A549 (cell line): ENCODE results near the gene TCAF1. TPM values are rescaled to one million over a fixed set of nuclear protein-coding genes. Genes with fewer than 3 reads are reported as not detected.
"Not testable (repeated sequence)": the region's sequence is repeated elsewhere in the genome, so short reads cannot be mapped to it uniquely, and the experiment has no call there.

Experiments used
- ATAC-seq, 2 experiments: fragments of 200-7000 bp in 1 of 2; fragments of >200 bp in 1 of 2; cut with Nextera tagmentation in 1 of 2; cut with Tn5 transposase in 1 of 2; 3 replicates each; pipeline versions ENCODE4 v1.8.0 to v1.9.1; 2018 to 2020; ENCODE audit warnings: mild to moderate bottlenecking in 1 of 2, moderate library complexity in 1 of 2
- CTCF ChIA-PET: fragments of 300-600 bp; sonication (Branson Sonifier 250); formaldehyde crosslinking; extraction: SDS; loops from one replicate; lab custom pipeline; 2021; ENCODE audit warnings: antibody characterized with exemption, inconsistent platforms; lab: Yijun Ruan, JAX
- POLR2A ChIA-PET: fragments of 350-600 bp; formaldehyde crosslinking; extraction: SDS; loops from one replicate; lab custom pipeline; 2021; ENCODE audit warnings: antibody characterized with exemption, inconsistent platforms; lab: Yijun Ruan, JAX
- DNase-seq, 2 experiments: peaks; one replicate each; pipeline versions ENCODE4 v3.0.0 to v3.0.0-alpha.2; 2011 to 2016; ENCODE audit warnings: low read depth in 1 of 2, low spot score in 1 of 2
- FAIRE-seq: peaks from 2 replicates; lab custom pipeline; 2011; peaks lifted over from hg19 to GRCh38; lab: Jason Lieb, UNC
- H3K27ac ChIP-seq, 2 experiments: fragments of >200 bp; sonication (Bioruptor Twin); formaldehyde crosslinking; 3 replicates each; pipeline ENCODE4 v1.5.1; 2016 to 2017
- H3K4me1 ChIP-seq: fragments of >200 bp; sonication (Bioruptor Twin); formaldehyde crosslinking; 3 replicates; pipeline ENCODE4 v1.6.1; 2016
- H3K4me2 ChIP-seq: fragments of >200 bp; sonication (Bioruptor Twin); formaldehyde crosslinking; 3 replicates; pipeline ENCODE4 v1.6.1; 2016
- H3K4me3 ChIP-seq: fragments of >200 bp; sonication (Bioruptor Twin); formaldehyde crosslinking; 3 replicates; pipeline ENCODE4 v1.5.1; 2016
- H3K9me3 ChIP-seq: fragments of >200 bp; sonication (Bioruptor Twin); formaldehyde crosslinking; 3 replicates; pipeline ENCODE4 v1.6.1; 2016
- ATOH8 ChIP-seq: fragments of 250-450 bp; sonication (Bioruptor Pico); IDR thresholded peaks from 2 replicates; pipeline ENCODE4 v1.5.0; 2020; ENCODE audit warnings: low read depth, mild to moderate bottlenecking, moderate library complexity
- BHLHE40 ChIP-seq: IDR thresholded peaks from 2 replicates; pipeline ENCODE4 v1.6.1; 2012; ENCODE audit warnings: low read depth, low read length, inconsistent platforms
- CBX2 ChIP-seq: fragments of 200-600 bp; sonication (generic); IDR thresholded peaks from 2 replicates; pipeline ENCODE4 v1.6.1; 2016; ENCODE audit warnings: low read depth, mild to moderate bottlenecking, borderline replicate concordance
- CBX8 ChIP-seq: fragments of 200-600 bp; sonication (generic); IDR thresholded peaks from 2 replicates; pipeline ENCODE4 v1.6.1; 2016
- CHD2 ChIP-seq: fragments of 150-350 bp; IDR thresholded peaks from 2 replicates; pipeline ENCODE4 v1.6.1; 2014; ENCODE audit warnings: low read length; ENCODE audit not compliant: partially characterized antibody
- EP300 ChIP-seq, 2 experiments: fragments of >200 bp; sonication (Bioruptor Twin); formaldehyde crosslinking; IDR thresholded peaks; 2 replicates in 1 of 2; 3 replicates in 1 of 2; pipeline ENCODE4 v1.6.1; 2016 to 2017
- FOSL2 ChIP-seq, 2 experiments: fragments of 450-650 bp in 1 of 2; fragments of >200 bp in 1 of 2; sonication (Bioruptor Twin) in 1 of 2; formaldehyde crosslinking; IDR thresholded peaks; 2 replicates each; pipeline versions ENCODE4 v1.5.0 to v1.6.1; 2016 to 2020; ENCODE audit warnings: mild to moderate bottlenecking in 1 of 2, moderate library complexity in 1 of 2
- GATA3 ChIP-seq: IDR thresholded peaks from 2 replicates; pipeline ENCODE4 v1.6.1; 2012; ENCODE audit warnings: borderline replicate concordance
- HES2 ChIP-seq: fragments of >200 bp; sonication (Bioruptor Twin); formaldehyde crosslinking; IDR thresholded peaks from 2 replicates; pipeline ENCODE4 v1.6.1; 2016
- HOXA7 ChIP-seq: fragments of 250-450 bp; sonication (Bioruptor Pico); IDR thresholded peaks from 2 replicates; pipeline ENCODE4 v1.5.0; 2020; ENCODE audit warnings: mild to moderate bottlenecking, moderate library complexity
- KDM5A ChIP-seq: fragments of 200-600 bp; sonication (generic); IDR thresholded peaks from 2 replicates; pipeline ENCODE4 v1.6.1; 2016; ENCODE audit warnings: antibody characterized with exemption, mild to moderate bottlenecking
- NFE2L2 ChIP-seq: fragments of 150-350 bp; conservative IDR thresholded peaks from 2 replicates; pipeline ENCODE4 v1.6.1; 2014; ENCODE audit warnings: low read length
- RARB ChIP-seq: fragments of 250-450 bp; sonication (Bioruptor Pico); IDR thresholded peaks from 2 replicates; pipeline ENCODE4 v1.8.0; 2021; ENCODE audit warnings: mild to moderate bottlenecking, moderate library complexity
- RFX5 ChIP-seq: fragments of 450-650 bp; IDR thresholded peaks from 2 replicates; pipeline ENCODE4 v1.7.1; 2014; ENCODE audit warnings: antibody characterized with exemption, mild to moderate bottlenecking, moderate library complexity
- SMC3 ChIP-seq: fragments of >200 bp; sonication (Bioruptor Twin); formaldehyde crosslinking; IDR thresholded peaks from 3 replicates; pipeline ENCODE4 v1.6.1; 2018; ENCODE audit warnings: inconsistent platforms
- TP53 ChIP-seq: fragments of 250-450 bp; sonication (Bioruptor Pico); IDR thresholded peaks from 2 replicates; pipeline ENCODE4 v1.5.0; 2021; ENCODE audit warnings: mild to moderate bottlenecking, moderate library complexity
- ZFP36 ChIP-seq: fragments of 450-650 bp; IDR thresholded peaks from 2 replicates; pipeline ENCODE4 v1.6.1; 2014; ENCODE audit warnings: borderline replicate concordance; ENCODE audit not compliant: partially characterized antibody
- ZNF302 ChIP-seq: fragments of 250-450 bp; sonication (Bioruptor Pico); IDR thresholded peaks from 2 replicates; pipeline ENCODE4 v1.9.0; 2021; ENCODE audit warnings: inconsistent platforms, mild to moderate bottlenecking, moderate library complexity
- WGBS: methylation state at CpG from one replicate; pipeline ENCODE4 v1.1.6; 2017; ENCODE audit errors: missing lambda C conversion rate; 5-methylcytosine and 5-hydroxymethylcytosine counted together
- polyA plus RNA-seq, 4 experiments: library from polyadenylated mRNA; depleted of rRNA in 3 of 4; stranded (reverse); fragments of >200 nt; fragmentation: RNase III in 1 of 4; extraction: RNeasy Plus Mini Kit Qiagen cat#74134 plus additional on column Dnase treatment in 1 of 4; gene quantifications; 2 replicates in 3 of 4; 3 replicates in 1 of 4; pipeline ENCODE4 v1.2.3, GENCODE V29; 2011 to 2017

The TCAF1 gene
- polyA plus RNA-seq, 2 of the 4 experiments (the other 2 are of a cell fraction): 26.4 to 32.7 TPM

GRCh38 chr7:143876218-143876617, 25.8 kb downstream of the TCAF1 start:
- 90% methylated on average over 5 of the region's 9 CpGs for WGBS
- ATAC-seq (peak in 1 of 2 experiments; percentile 20; a peak in 1 of 6 replicates), DNase-seq (no peak), FAIRE-seq (no peak)
- TF ChIP-seq CHD2: no peak
- TF ChIP-seq ZFP36: no peak
- TF ChIP-seq EP300 (IDR thresholded peaks at IDR 0.05): no peak
- TF ChIP-seq FOSL2 (IDR thresholded peaks at IDR 0.05): no peak
- no peak for TF ChIP-seq FOSL2 (CRISPR knock-in tag; IDR thresholded peaks at IDR 0.05)
- TF ChIP-seq RFX5: no peak
- no peak for TF ChIP-seq CBX8
- TF ChIP-seq ZNF302 (CRISPR knock-in tag): no peak
- TF ChIP-seq NFE2L2: no peak
- TF ChIP-seq SMC3: no peak
- no peak for TF ChIP-seq BHLHE40
- TF ChIP-seq CBX2: no peak
- no peak for TF ChIP-seq HOXA7 (CRISPR knock-in tag)
- no peak for TF ChIP-seq GATA3
- no peak for TF ChIP-seq RARB (CRISPR knock-in tag)
- no peak for TF ChIP-seq HES2
- no peak for TF ChIP-seq ATOH8 (CRISPR knock-in tag)
- no peak for TF ChIP-seq KDM5A
- TF ChIP-seq TP53: no peak
- Histone ChIP-seq H3K4me3 (no peak overlapping the region), H3K27ac (no peak overlapping the region), H3K9me3 (no peaks in the 10 kb centered on the region), H3K4me1 (no peaks in the 10 kb centered on the region), H3K4me2 (no peak overlapping the region)
- CTCF ChIA-PET: interaction anchor here (0.9 to 1.0 kb wide), 3 partner anchors 8 to 252 kb away, joined by 3 read pairs; no protein-coding TSS in a partner anchor
- POLR2A ChIA-PET: no interaction called here

GRCh38 chr7:143873242-143873641, 28.7 kb downstream of the TCAF1 start:
- H3K4me1 ChIP-seq, H3K9me3 ChIP-seq, DNase-seq, CTCF ChIA-PET, FAIRE-seq, H3K4me3 ChIP-seq, H3K27ac ChIP-seq, H3K4me2 ChIP-seq, POLR2A ChIA-PET, ATAC-seq: not testable (repeated sequence)
- 46% methylated on average over 3 of the region's 4 CpGs for WGBS

GRCh38 chr7:143871534-143871933, 30.4 kb downstream of the TCAF1 start:
- FAIRE-seq: peak; percentile 51
- not testable (repeated sequence) for ATAC-seq

GRCh38 chr7:143857994-143858393, 44.0 kb downstream of the TCAF1 start:
- WGBS: no CpG with 5 or more reads among the region's 2 CpGs
- ATAC-seq, H3K27ac ChIP-seq, POLR2A ChIA-PET, H3K4me3 ChIP-seq, H3K4me2 ChIP-seq, FAIRE-seq, H3K4me1 ChIP-seq, DNase-seq, H3K9me3 ChIP-seq, CTCF ChIA-PET: not testable (repeated sequence)

More at GRCh38 chr7:143871534-143871933, 30.4 kb downstream of the TCAF1 start:
- POLR2A ChIA-PET, H3K4me2 ChIP-seq, DNase-seq, CTCF ChIA-PET, H3K9me3 ChIP-seq, H3K4me1 ChIP-seq, H3K27ac ChIP-seq, H3K4me3 ChIP-seq: not testable (repeated sequence)

GRCh38 chr7:143855443-143855842, 46.5 kb downstream of the TCAF1 start:
- DNase-seq, H3K4me2 ChIP-seq, H3K27ac ChIP-seq, ATAC-seq, H3K9me3 ChIP-seq, POLR2A ChIA-PET, H3K4me1 ChIP-seq, CTCF ChIA-PET, H3K4me3 ChIP-seq: not testable (repeated sequence)
- WGBS: no CpG with 5 or more reads among the region's 1 CpG
- FAIRE-seq: peak; percentile 80
